H9 (cell line): ENCODE data around the gene RAB26. TPM values are rescaled to one million over a fixed set of nuclear protein-coding genes. Genes with fewer than 3 reads are reported as not detected.

Experiments
- DNase-seq: peaks from one replicate; pipeline ENCODE4 v3.0.0-alpha.2; 2017
- H2AFZ ChIP-seq: one replicate; pipeline ENCODE4 v1.6.1; 2013; ENCODE audit warnings: mild to moderate bottlenecking, low read length, control low read depth, moderate library complexity
- H2AK5ac ChIP-seq: 2 replicates; pipeline ENCODE4 v1.6.1; 2013; ENCODE audit warnings: low read length, control low read depth, mixed read lengths; ENCODE audit not compliant: insufficient read length
- H2BK120ac ChIP-seq: one replicate; pipeline ENCODE4 v1.6.1; 2013; ENCODE audit warnings: low read depth, mild to moderate bottlenecking, low read length, control low read depth, inconsistent platforms; ENCODE audit not compliant: poor library complexity, severe bottlenecking
- H2BK12ac ChIP-seq: 2 replicates; pipeline ENCODE4 v1.6.1; 2013; ENCODE audit warnings: low read length, control low read depth, mixed read lengths, low read depth; ENCODE audit not compliant: insufficient read length
- H2BK15ac ChIP-seq: 2 replicates; pipeline ENCODE4 v1.6.1; 2013; ENCODE audit warnings: low read depth, low read length, control low read depth
- H2BK20ac ChIP-seq: one replicate; pipeline ENCODE4 v1.6.1; 2013; ENCODE audit warnings: low read depth, mild to moderate bottlenecking, low read length, control low read depth, inconsistent platforms; ENCODE audit not compliant: poor library complexity, severe bottlenecking
- H2BK5ac ChIP-seq: 2 replicates; pipeline ENCODE4 v1.6.1; 2013; ENCODE audit warnings: low read length, control low read depth, mixed read lengths; ENCODE audit not compliant: insufficient read length
- H3K14ac ChIP-seq: 2 replicates; pipeline ENCODE4 v1.6.1; 2013; ENCODE audit warnings: low read length, control low read depth; ENCODE audit not compliant: insufficient read depth
- H3K18ac ChIP-seq: 2 replicates; pipeline ENCODE4 v1.6.1; 2013; ENCODE audit warnings: low read depth, mild to moderate bottlenecking, mixed read lengths, low read length, control low read depth; ENCODE audit not compliant: insufficient read length
- H3K23ac ChIP-seq: 2 replicates; pipeline ENCODE4 v1.6.1; 2013; ENCODE audit warnings: low read length, control low read depth, mixed read lengths, low read depth; ENCODE audit not compliant: insufficient read length
- H3K23me2 ChIP-seq: 2 replicates; pipeline ENCODE4 v1.6.1; 2013; ENCODE audit warnings: low read depth, mild to moderate bottlenecking, mixed read lengths, low read length, control low read depth; ENCODE audit not compliant: insufficient read length, poor library complexity, severe bottlenecking
- H3K27ac ChIP-seq: 2 replicates; pipeline ENCODE4 v1.5.1; 2013; ENCODE audit warnings: low read length, control low read depth, mixed read lengths, low read depth; ENCODE audit not compliant: insufficient read length
- H3K27me3 ChIP-seq: 2 replicates; pipeline ENCODE4 v1.6.1; 2013; ENCODE audit warnings: low read length, control low read depth, inconsistent platforms; ENCODE audit not compliant: insufficient read depth
- H3K4ac ChIP-seq: 2 replicates; pipeline ENCODE4 v1.6.1; 2013; ENCODE audit warnings: low read depth, mild to moderate bottlenecking, control low read depth, inconsistent platforms, low read length, moderate library complexity
- H3K4me1 ChIP-seq: 2 replicates; pipeline ENCODE4 v1.6.1; 2013; ENCODE audit warnings: low read length, control low read depth, inconsistent platforms; ENCODE audit not compliant: insufficient read depth
- H3K4me2 ChIP-seq: 2 replicates; pipeline ENCODE4 v1.6.1; 2013; ENCODE audit warnings: low read length, control low read depth, mixed read lengths; ENCODE audit not compliant: insufficient read length, insufficient read depth
- H3K56ac ChIP-seq: 2 replicates; pipeline ENCODE4 v1.6.1; 2013; ENCODE audit warnings: low read depth, mild to moderate bottlenecking, mixed read lengths, low read length, control low read depth; ENCODE audit not compliant: insufficient read length
- H3K79me1 ChIP-seq: 2 replicates; pipeline ENCODE4 v1.6.1; 2013; ENCODE audit warnings: low read depth, mild to moderate bottlenecking, moderate library complexity, low read length, control low read depth, inconsistent platforms; ENCODE audit not compliant: insufficient read depth, poor library complexity, severe bottlenecking
- H3K79me2 ChIP-seq: 2 replicates; pipeline ENCODE4 v1.6.1; 2013; ENCODE audit warnings: low read length, control low read depth, inconsistent platforms; ENCODE audit not compliant: insufficient read depth
- H3K9ac ChIP-seq: 2 replicates; pipeline ENCODE4 v1.6.1; 2013; ENCODE audit warnings: low read length, control low read depth, mixed read lengths; ENCODE audit not compliant: insufficient read length; ENCODE audit errors: extremely low read depth
- H3K9me3 ChIP-seq: one replicate; pipeline ENCODE4 v1.6.1; 2013; ENCODE audit warnings: low read depth, low read length, inconsistent platforms; ENCODE audit not compliant: control insufficient read depth
- H3T11ph ChIP-seq: one replicate; pipeline ENCODE4 v1.6.1; 2013; ENCODE audit warnings: mild to moderate bottlenecking, low read length, control low read depth, inconsistent platforms
- H4K20me1 ChIP-seq: one replicate; pipeline ENCODE4 v1.6.1; 2013; ENCODE audit not compliant: control insufficient read depth, insufficient read length, insufficient read depth
- H4K5ac ChIP-seq: 2 replicates; pipeline ENCODE4 v1.6.1; 2013; ENCODE audit warnings: low read depth, mild to moderate bottlenecking, mixed read lengths, low read length, control low read depth; ENCODE audit not compliant: insufficient read length
- H4K8ac ChIP-seq: replicated peaks from 2 replicates; pipeline ENCODE4 v1.6.1; 2013; ENCODE audit warnings: low read length, control low read depth, mixed read lengths, low read depth; ENCODE audit not compliant: insufficient read length
- H4K91ac ChIP-seq: 2 replicates; pipeline ENCODE4 v1.6.1; 2013; ENCODE audit warnings: low read depth, mild to moderate bottlenecking, moderate library complexity, mixed read lengths, low read length, control low read depth; ENCODE audit not compliant: insufficient read length
- H3K27ac Mint-ChIP-seq, 3 experiments: 2 replicates in 2 of 3; 3 replicates in 1 of 3; pipeline ENCODE4 v1.8.0; 2020 to 2021; ENCODE audit warnings: mixed read lengths in 3 of 3, mild to moderate bottlenecking in 1 of 3, moderate library complexity in 1 of 3
- H3K27me3 Mint-ChIP-seq: 2 replicates; pipeline ENCODE4 v1.8.0; 2021; ENCODE audit warnings: low read depth, mild to moderate bottlenecking, moderate library complexity, mixed read lengths
- H3K36me3 Mint-ChIP-seq, 3 experiments: 2 replicates in 2 of 3; 3 replicates in 1 of 3; pipeline ENCODE4 v1.8.0; 2020 to 2021; ENCODE audit warnings: low read depth in 3 of 3, mixed read lengths in 3 of 3; ENCODE audit not compliant: insufficient read depth in 1 of 3
- H3K4me1 Mint-ChIP-seq, 2 experiments: 2 replicates each; pipeline ENCODE4 v1.8.0; 2020; ENCODE audit warnings: mixed read lengths in 2 of 2
- H3K4me3 Mint-ChIP-seq, 2 experiments: 2 replicates in 1 of 2; 3 replicates in 1 of 2; pipeline ENCODE4 v1.8.0; 2020 to 2021; ENCODE audit warnings: mild to moderate bottlenecking in 2 of 2, mixed read lengths in 2 of 2, moderate library complexity in 1 of 2
- H3K9me3 Mint-ChIP-seq, 2 experiments: 2 replicates in 1 of 2; 3 replicates in 1 of 2; pipeline ENCODE4 v1.8.0; 2020; ENCODE audit warnings: mild to moderate bottlenecking in 2 of 2, mixed read lengths in 2 of 2, moderate library complexity in 1 of 2
- WGBS: extraction: QIAGEN DNeasy Blood & Tissue Kit; methylation state at CpG from one replicate; pipeline ENCODE4 v1.1.7; 2013; ENCODE audit warnings: missing lambda C conversion rate, low lambda C conversion rate, mixed read lengths; ENCODE audit not compliant: insufficient read length; ENCODE audit errors: extremely low coverage; 5-methylcytosine and 5-hydroxymethylcytosine counted together
- total RNA-seq: library from RNA; stranded (reverse); gene quantifications from 2 replicates; pipeline ENCODE4 v1.2.1, GENCODE V29; 2021
- TF ChIP-seq, protein P1 (sequence below): fragments of 200-600 bp; sonication (generic); conservative IDR thresholded peaks from 3 replicates; pipeline ENCODE4 v1.8.0; 2021; ENCODE audit warnings: antibody characterized with exemption, mild to moderate bottlenecking

RAB26 gene
- total RNA-seq, 1 experiment from 2014 or later: 2.4 TPM

- Histone ChIP-seq H3K56ac (no peak overlapping the region), H4K8ac (no peak overlapping the region), H3K4me2 (no peak overlapping the region), H3K23me2 (peaks cover 4% of the 10 kb centered on the region), H4K20me1 (peaks cover 3% of the 10 kb centered on the region), H3K27ac (no peak overlapping the region), H2BK12ac (no peak overlapping the region), H3K14ac (no peak overlapping the region), H2BK120ac (no peak overlapping the region), H2BK5ac (no peak overlapping the region), H3T11ph (no peak overlapping the region), H4K91ac (no peak overlapping the region), H2AFZ (no peak overlapping the region), H3K27me3 (no peaks in the 10 kb centered on the region), H2BK20ac (no peak overlapping the region), H3K9me3 (no peaks in the 10 kb centered on the region), H2BK15ac (no peak overlapping the region), H3K23ac (no peak overlapping the region), H3K79me1 (no peaks in the 10 kb centered on the region), H4K5ac (no peak overlapping the region), H3K4me1 (no peaks in the 10 kb centered on the region), H3K18ac (no peak overlapping the region), H3K9ac (no peak overlapping the region), H3K79me2 (no peaks in the 10 kb centered on the region), H3K4ac (no peak overlapping the region), H2AK5ac (no peak overlapping the region)
- H3K4me3 Mint-ChIP-seq: no peak overlapping the region
- no peak for DNase-seq
- TF ChIP-seq, protein P1, sequence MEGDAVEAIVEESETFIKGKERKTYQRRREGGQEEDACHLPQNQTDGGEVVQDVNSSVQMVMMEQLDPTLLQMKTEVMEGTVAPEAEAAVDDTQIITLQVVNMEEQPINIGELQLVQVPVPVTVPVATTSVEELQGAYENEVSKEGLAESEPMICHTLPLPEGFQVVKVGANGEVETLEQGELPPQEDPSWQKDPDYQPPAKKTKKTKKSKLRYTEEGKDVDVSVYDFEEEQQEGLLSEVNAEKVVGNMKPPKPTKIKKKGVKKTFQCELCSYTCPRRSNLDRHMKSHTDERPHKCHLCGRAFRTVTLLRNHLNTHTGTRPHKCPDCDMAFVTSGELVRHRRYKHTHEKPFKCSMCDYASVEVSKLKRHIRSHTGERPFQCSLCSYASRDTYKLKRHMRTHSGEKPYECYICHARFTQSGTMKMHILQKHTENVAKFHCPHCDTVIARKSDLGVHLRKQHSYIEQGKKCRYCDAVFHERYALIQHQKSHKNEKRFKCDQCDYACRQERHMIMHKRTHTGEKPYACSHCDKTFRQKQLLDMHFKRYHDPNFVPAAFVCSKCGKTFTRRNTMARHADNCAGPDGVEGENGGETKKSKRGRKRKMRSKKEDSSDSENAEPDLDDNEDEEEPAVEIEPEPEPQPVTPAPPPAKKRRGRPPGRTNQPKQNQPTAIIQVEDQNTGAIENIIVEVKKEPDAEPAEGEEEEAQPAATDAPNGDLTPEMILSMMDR: no peak
- peaks cover 3 to 30% (median 29%) of the 10 kb centered on the region in 3 experiments for H3K36me3 Mint-ChIP-seq
- no peaks in the 10 kb centered on the region for H3K27me3 Mint-ChIP-seq
- no peak overlapping the region for H3K27ac Mint-ChIP-seq
- no CpG with 5 or more reads among the region's 31 CpGs for WGBS
- peaks cover 3 to 7% of the 10 kb centered on the region in 2 experiments for H3K4me1 Mint-ChIP-seq
- no peaks in the 10 kb centered on the region for H3K9me3 Mint-ChIP-seq
Measured at GRCh38 chr16:2179576-2179975, 31.2 kb downstream of the RAB26 start.
